ENCODE data around the gene TGFB3.
"Not testable (repeated sequence)": the region's sequence is repeated elsewhere in the genome, so short reads cannot be mapped to it uniquely, and the experiment has no call there.

Gene TGFB3

DNA sequence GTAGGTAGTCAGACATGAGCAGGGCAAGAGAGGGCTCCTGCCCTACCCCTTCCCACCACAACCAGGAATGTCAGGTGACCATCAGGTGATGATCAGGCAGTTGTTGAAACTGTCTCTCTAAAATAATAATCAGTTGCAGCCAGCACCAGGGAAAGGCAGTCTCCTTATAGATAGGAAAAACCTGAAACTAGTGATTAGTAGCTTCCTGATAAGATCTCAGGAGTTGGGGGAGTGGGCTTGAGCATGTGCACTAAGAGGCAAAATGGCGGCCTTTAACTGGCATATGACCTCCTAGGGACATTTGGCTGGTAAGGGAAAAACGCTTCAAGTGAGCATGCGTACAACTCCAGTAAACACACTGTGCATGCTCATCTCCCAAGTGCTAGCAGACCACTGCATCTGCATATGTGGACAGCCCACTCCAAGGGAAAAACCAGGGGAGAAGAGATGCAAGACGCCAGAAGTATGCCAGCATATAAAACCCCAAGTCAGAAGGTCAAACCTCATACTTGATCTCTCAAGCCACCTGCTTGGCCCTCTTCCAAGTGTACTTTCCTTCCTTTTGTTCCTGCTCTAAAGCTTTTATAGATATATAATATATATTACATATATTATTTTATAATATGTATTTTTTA lies 37.1 kb downstream of the TGFB3 start:
- no peak for ATAC-seq
- no peak overlapping the region for H3K27ac Mint-ChIP-seq
- no peak overlapping the region for H3K4me3 Mint-ChIP-seq
- no peaks in the 10 kb centered on the region for H3K4me1 Mint-ChIP-seq
- peaks cover 7% of the 10 kb centered on the region for H3K36me3 Mint-ChIP-seq
- no peaks in the 10 kb centered on the region for H3K9me3 Mint-ChIP-seq
- DNase-seq (ENCODE audit: low spot score in 2 of 2): no peak

DNA sequence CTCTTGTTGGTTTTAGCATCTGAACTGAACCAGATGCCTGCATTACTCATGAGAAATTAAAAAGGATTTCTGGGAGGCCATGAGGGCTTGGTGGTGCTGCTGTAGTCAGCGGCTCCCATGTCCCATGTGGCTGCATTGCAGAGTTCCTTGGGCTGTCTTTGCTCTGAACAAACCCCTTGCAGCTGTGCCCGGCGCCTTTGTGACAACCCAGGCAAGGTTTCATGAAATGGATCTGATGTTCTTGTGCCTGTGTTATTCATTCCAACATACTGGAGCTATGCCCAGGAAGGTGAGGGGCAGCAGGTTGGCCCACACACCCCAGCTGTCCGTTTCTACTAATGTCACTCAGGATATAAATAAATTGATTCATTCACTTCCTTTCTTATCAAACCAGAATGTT lies 40.8 kb downstream of the TGFB3 start:
- H3K4me1 Mint-ChIP-seq: no peaks in the 10 kb centered on the region
- peaks cover 7% of the 10 kb centered on the region for H3K36me3 Mint-ChIP-seq
- H3K4me3 Mint-ChIP-seq: no peak overlapping the region
- DNase-seq (ENCODE audit: low spot score in 2 of 2): no peak
- H3K9me3 Mint-ChIP-seq: no peaks in the 10 kb centered on the region
- no peak for ATAC-seq
- no peak overlapping the region for H3K27ac Mint-ChIP-seq

DNA sequence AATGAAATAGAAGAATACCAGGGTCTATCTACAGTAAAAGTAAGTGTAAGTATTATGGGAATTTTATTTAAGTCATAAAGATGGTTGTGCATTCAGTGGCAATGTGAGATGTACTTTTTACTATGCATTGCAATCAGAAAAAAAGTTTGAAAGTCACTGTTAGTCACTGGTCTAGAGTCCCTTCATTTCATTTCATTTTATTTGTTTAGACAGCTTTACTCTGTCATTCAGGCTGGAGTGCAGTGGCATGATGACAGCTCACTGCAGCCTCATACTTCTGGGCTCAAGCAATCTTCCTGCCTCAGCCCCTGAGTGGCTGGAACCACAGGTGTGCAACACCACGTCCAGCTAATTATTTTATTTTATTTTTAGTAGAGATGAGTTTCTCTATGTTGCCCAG lies 42.6 kb downstream of the TGFB3 start:
- Mint-ChIP-seq H3K36me3 (peaks cover 7% of the 10 kb centered on the region), H3K4me3 (no peak overlapping the region), H3K27ac (no peak overlapping the region), H3K4me1 (no peaks in the 10 kb centered on the region), H3K9me3 (no peaks in the 10 kb centered on the region)
- ATAC-seq (no peak), DNase-seq (ENCODE audit: low spot score in 2 of 2) (no peak)

DNA sequence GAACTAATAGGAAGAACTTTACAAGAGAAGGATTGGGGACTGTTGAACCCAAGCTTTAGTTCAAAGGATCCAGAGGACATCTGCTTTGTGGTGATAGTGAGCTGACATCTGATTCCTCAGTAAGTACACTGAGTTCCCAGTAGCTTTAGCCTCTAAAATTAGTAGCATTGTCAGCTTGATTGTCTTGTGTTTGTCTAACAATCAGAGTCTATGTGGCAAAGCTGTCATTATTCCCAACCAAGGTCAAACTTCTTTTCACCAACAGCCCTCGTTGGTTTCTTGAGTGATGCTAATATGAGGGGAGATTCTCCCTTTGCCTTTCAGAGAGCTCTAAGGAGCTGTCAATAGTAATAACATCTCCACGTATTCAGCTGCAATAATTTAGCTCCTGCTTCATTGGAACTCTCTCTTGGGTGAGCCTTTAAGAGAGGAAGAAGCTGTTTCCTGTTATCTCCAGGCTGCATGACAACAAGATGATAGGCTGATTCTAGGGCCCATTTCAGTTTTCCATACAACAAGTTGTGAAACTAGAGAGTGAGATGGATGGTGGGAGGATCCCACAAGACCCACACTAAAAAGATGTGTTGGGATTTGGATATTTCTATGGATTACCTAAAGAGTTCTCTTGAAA lies 46.7 kb downstream of the TGFB3 start:
- no peak for DNase-seq (ENCODE audit: low spot score in 2 of 2)
- Mint-ChIP-seq H3K27ac (no peak overlapping the region), H3K9me3 (no peaks in the 10 kb centered on the region), H3K4me3 (no peak overlapping the region), H3K36me3 (no peaks in the 10 kb centered on the region), H3K4me1 (no peaks in the 10 kb centered on the region)
- no peak for ATAC-seq

DNA sequence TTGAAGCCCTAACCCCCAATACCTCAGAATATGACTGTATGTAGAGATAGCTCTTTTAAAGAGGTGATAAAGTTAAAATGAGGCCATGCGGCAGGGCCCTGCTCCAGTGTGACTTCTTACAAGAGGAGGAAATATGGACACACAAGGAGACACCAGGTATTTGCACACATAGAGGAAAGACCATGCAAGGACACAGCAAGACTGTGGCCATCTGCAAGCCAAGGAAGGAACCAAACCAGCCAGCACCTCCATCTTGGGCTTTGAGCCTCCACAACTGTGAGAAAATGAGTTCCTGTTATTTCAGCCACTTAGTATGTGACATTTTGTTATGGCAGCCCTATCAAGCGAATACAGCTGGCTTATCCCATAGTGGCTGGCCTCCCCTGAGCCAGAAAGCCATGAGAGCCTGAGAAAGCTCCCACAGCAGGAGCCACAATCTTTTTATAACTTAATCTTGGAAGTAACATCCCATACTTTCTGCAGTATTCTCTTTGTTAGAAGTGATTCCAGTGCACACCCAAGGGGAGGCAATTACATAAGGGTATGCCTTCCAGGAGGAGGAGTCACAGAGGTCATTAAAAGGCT lies 48.0 kb downstream of the TGFB3 start:
- DNase-seq (ENCODE audit: low spot score in 2 of 2) (no peak), ATAC-seq (no peak)
- Mint-ChIP-seq H3K9me3 (no peaks in the 10 kb centered on the region), H3K36me3 (no peaks in the 10 kb centered on the region), H3K27ac (no peak overlapping the region), H3K4me1 (no peaks in the 10 kb centered on the region), H3K4me3 (no peak overlapping the region)

DNA sequence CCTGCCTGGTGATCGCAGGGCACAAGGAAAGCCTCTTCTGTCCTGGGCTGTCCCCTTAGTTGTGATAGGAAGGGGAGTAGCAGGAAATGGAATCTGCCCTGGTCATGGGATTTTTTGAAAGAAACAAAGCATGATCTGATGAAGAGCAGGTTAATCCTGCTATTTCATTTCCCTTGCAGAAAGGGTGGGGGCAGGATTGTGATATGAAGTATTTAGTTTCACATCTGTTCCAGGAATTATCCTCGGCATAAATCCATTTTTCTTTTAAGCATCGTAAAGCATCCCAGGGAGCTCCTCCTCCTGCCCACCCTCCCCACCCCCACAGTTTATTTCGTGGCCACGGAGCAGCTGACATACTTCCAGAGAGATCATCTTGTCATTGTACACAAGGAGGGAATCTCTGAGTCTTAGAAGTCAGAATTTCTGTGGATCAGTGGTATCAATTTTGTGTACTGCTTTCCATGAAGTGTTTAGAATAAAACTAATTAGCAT lies 53.1 kb downstream of the TGFB3 start:
- H3K4me3 Mint-ChIP-seq: no peak overlapping the region
- ATAC-seq (no peak), DNase-seq (ENCODE audit: low spot score in 2 of 2) (no peak)
- no peak overlapping the region for H3K27ac Mint-ChIP-seq
- H3K36me3 Mint-ChIP-seq: no peaks in the 10 kb centered on the region
- no peaks in the 10 kb centered on the region for H3K4me1 Mint-ChIP-seq
- H3K9me3 Mint-ChIP-seq: no peaks in the 10 kb centered on the region

DNA sequence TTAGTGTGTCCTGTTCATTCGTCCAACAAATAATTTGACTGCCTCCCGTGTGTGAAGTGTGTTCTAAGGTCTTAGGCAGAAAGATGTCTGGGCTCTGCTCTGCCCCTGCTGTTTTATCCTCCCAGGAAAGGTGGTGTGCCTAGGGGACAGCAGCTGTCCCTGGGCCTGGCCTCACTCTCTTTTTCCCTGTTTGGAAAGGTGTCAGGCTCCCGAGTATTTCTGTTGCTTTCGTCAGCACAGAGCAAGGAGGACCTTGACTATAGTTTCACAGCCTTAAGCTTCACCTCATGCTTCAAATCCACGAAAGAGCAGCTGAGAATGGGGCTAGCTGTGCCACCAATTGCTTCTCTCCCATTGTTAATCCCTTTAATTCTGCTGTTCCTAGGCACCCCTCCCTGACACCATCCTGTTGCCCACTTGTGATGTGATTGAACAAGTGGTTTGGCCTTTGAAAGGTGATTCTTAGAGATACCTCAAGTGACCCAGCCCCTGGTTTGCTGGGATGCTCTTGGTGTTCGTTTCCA lies 54.2 kb downstream of the TGFB3 start:
- no peak overlapping the region for H3K4me3 Mint-ChIP-seq
- no peaks in the 10 kb centered on the region for H3K36me3 Mint-ChIP-seq
- DNase-seq (ENCODE audit: low spot score in 2 of 2) (no peak), ATAC-seq (no peak)
- no peak overlapping the region for H3K27ac Mint-ChIP-seq
- no peaks in the 10 kb centered on the region for H3K4me1 Mint-ChIP-seq
- no peaks in the 10 kb centered on the region for H3K9me3 Mint-ChIP-seq

DNA sequence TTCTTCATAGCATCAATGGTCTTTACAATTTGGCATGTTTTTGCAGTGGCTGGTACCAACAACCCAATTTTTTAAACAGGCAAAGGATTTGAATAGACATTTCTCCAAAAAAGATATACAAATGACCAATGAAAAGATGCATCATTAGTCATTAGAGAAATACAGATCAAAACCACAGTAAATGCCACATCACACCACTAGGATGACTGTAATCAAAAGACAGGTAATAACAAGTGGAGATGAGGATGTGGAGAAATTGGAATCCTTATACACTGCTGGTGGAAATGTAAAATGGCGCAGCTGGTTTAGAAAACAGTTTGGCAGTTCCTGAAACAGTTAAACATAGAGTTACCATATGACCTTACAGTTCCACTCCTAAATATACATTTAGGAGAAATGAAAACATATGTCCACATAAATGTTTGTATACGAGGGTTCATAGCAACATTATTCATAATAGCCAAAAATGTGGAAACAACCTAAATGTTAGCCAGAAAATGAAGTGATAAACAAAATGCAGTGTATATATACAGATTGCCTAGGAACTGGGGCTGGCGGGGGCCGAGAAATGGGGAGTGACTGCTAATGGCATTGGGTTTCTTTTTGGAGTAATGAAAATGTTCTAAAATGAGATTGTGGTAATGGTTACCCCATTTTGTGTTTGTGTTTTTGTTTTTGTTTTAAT lies 55.2 kb downstream of the TGFB3 start:
- Mint-ChIP-seq H3K4me1 (no peaks in the 10 kb centered on the region), H3K4me3 (no peak overlapping the region), H3K9me3 (no peaks in the 10 kb centered on the region), H3K36me3 (no peaks in the 10 kb centered on the region), H3K27ac (no peak overlapping the region)
- ATAC-seq: no peak
- no peak for DNase-seq (ENCODE audit: low spot score in 2 of 2)

DNA sequence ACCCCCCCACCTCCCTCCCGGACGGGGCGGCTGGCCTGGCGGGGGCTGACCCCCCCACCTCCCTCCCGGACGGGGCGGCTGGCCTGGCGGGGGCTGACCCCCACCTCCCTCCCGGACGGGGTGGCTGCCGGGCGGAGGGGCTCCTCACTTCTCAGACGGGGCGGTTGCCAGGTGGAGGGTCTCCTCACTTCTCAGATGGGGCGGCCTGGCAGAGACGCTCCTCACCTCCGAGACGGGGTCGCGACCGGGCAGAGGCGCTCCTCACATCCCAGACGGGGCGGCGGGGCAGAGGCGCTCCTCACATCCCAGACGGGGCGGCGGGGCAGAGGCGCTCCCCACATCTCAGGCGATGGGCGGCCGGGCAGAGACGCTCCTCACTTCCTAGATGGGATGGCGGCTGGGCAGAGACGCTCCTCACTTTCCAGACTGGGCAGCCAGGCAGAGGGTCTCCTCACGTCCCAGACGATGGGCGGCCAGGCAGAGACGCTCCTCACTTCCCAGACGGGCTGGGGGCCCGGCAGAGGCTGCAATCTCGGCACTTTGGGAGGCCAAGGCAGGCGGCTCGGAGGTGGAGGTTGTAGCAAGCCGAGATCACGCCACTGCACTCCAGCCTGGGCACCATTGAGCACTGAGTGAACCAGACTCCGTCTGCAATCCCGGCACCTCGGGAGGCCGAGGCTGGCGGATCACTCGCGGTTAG lies 56.5 kb downstream of the TGFB3 start:
- H3K4me3 Mint-ChIP-seq; ATAC-seq; DNase-seq (ENCODE audit: low spot score in 2 of 2); H3K27ac Mint-ChIP-seq; H3K4me1 Mint-ChIP-seq; H3K36me3 Mint-ChIP-seq; H3K9me3 Mint-ChIP-seq: not testable (repeated sequence)

DNA sequence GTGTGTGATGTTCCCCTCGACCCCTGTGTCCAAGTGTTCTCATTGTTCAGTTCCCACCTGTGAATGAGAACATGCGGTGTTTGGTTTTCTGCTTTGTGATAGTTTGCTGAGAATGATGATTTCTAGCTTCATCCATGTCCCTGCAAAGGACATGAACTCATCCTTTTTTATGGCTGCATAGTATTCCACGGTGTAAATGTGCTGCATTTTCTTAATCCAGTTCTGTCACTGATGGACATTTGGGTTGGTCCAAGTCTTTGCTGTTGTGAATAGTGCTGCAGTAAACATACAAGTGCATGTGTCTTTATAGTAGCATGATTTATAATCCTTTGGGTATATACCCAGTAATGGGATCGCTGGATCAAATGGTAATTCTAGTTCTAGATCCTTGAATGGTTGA lies 61.4 kb downstream of the TGFB3 start:
- H3K36me3 Mint-ChIP-seq; H3K9me3 Mint-ChIP-seq; DNase-seq (ENCODE audit: low spot score in 2 of 2); ATAC-seq; H3K4me1 Mint-ChIP-seq; H3K27ac Mint-ChIP-seq; H3K4me3 Mint-ChIP-seq: not testable (repeated sequence)

DNA sequence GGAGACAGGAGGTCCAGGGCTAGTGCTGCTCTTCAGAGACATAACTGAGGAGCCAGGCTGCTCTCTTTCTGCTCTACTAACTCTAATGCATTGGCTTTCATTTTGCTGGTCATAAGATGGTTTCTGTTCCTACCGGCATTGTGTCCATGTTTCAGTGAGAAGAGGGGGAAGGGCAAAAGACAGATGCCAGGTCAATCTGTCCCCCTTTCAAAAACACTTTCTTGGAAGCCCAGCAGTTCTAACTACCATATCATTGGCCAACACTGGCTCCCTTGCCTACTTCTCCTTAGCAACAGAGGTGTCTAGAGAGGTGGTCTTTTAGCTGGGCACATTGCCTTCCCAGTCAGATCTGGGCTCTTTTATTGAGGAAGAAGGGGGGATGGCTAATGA lies 63.9 kb downstream of the TGFB3 start:
- DNase-seq (ENCODE audit: low spot score in 2 of 2) (no peak), ATAC-seq (no peak)
- Mint-ChIP-seq H3K9me3 (no peaks in the 10 kb centered on the region), H3K27ac (peak overlapping the region; percentile 64), H3K36me3 (no peaks in the 10 kb centered on the region), H3K4me3 (no peak overlapping the region), H3K4me1 (no peaks in the 10 kb centered on the region)

DNA sequence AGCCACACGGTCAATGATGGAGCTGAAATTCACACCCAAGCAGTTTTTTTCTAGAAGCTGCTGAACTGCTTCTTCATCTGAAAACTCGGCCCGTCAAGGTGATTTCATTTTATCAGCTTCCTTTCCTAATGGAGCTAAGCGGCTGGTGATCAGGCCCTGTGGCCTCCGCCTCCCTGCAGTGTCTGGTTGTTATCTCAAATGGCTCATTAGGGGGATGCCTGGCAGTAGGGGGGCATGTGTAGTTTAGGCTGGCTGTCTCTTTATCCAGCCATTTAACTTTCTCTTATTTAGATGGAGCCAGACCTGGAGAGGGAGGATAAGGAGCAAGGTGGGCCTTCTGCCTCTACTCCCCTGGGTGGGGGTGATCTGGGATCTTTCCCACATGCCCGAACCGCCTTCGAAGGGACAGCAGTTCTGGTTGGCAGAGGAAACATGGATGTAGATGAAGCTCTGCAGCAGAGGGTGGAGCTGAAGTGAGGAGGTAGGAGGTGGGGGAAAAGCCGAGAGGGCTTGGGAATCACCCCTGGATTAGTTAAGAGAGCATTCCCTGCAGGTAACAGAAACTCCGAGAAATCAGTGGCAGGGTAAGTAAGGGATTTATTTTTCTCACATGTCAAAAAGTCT lies 64.4 kb downstream of the TGFB3 start:
- Mint-ChIP-seq H3K4me1 (no peaks in the 10 kb centered on the region), H3K27ac (peak overlapping the region; percentile 64), H3K4me3 (no peak overlapping the region), H3K9me3 (no peaks in the 10 kb centered on the region), H3K36me3 (no peaks in the 10 kb centered on the region)
- DNase-seq (ENCODE audit: low spot score in 2 of 2): no peak
- ATAC-seq: no peak

DNA sequence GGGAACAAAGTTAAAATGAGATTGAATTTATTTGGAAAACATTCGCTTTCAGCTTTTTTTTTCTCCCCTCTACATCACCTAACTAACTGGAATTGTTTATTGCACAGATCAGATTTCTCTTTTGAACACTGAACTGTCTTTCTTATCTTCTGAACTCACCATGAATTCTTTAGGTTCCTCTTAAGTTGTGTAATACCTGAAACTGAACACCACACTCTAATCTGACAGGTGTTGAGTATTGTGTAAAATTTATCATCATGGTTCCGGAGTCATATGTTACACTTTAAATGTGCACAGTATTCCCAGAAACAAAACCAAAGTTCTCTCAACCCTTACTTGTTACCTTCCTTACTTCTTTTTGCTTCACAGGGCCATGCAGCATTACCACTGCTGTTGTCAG lies 66.8 kb downstream of the TGFB3 start:
- ATAC-seq (no peak), DNase-seq (ENCODE audit: low spot score in 2 of 2) (no peak)
- Mint-ChIP-seq H3K4me1 (no peaks in the 10 kb centered on the region), H3K4me3 (no peak overlapping the region), H3K27ac (no peak overlapping the region), H3K36me3 (no peaks in the 10 kb centered on the region), H3K9me3 (no peaks in the 10 kb centered on the region)

DNA sequence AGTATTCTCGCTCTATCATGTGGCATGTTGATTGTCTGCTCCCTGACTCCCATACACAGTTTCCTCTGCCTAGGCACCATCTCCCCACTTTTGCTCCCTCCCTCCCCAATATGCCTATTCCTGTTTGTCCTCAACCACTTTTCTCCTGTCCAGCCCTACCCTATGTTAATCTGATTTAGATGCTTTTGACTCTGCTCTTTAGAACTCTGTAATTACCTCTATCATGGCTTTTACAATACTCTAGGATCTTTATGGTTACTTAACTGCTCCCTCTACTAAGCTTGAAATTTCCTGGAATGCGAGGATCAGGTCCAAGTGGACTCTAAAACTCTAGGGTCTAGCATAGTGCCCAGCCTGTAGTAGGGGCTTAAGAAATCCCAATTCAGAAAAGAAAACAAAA lies 68.6 kb downstream of the TGFB3 start:
- DNase-seq (ENCODE audit: low spot score in 2 of 2) (no peak), ATAC-seq (no peak)
- no peaks in the 10 kb centered on the region for H3K4me1 Mint-ChIP-seq
- H3K4me3 Mint-ChIP-seq: no peak overlapping the region
- H3K27ac Mint-ChIP-seq: no peak overlapping the region
- H3K9me3 Mint-ChIP-seq: no peaks in the 10 kb centered on the region
- no peaks in the 10 kb centered on the region for H3K36me3 Mint-ChIP-seq

DNA sequence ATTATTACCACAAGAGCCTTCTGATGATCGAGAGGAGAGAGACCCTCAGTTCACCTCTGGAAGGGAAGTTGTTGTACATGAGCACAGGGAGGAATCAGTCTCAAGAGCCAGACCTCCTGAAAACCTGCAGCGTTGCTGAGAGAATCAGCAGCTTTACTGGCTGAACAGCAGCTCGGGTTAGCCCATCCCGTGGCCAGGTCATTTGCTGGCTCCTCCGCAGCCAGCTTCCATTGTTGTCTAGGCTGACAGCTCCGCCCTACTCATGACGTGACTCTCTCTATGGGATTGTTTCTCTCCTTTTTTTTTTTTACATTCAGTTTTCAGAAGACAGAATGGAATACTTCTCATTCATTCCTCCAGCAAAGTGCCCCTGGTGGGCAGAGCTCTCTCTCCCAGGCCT lies 69.9 kb downstream of the TGFB3 start:
- Mint-ChIP-seq H3K36me3 (no peaks in the 10 kb centered on the region), H3K27ac (peak overlapping the region; percentile 43), H3K4me3 (no peak overlapping the region), H3K4me1 (no peaks in the 10 kb centered on the region), H3K9me3 (no peaks in the 10 kb centered on the region)
- no peak for DNase-seq (ENCODE audit: low spot score in 2 of 2)
- no peak for ATAC-seq

Data from stimulated activated effector memory CD8-positive, alpha-beta T cell treated with anti-CD3 and anti-CD28 coated beads, Interleukin-12 subunit alpha, Interleukin-12 subunit beta, amount 100 ng/mL, for 72 hours (primary cell).